ENCODE measurements around the gene NUDT2.
A peak's percentile ranks its signal among the peaks of the same experiment; 100 is the strongest.
"Not testable (repeated sequence)": the region's sequence is repeated elsewhere in the genome, so short reads cannot be mapped to it uniquely, and the experiment has no call there.

Gene NUDT2

GRCh38 chr9:34334916-34335315 is 5.5 kb downstream of the NUDT2 start:
- Histone ChIP-seq H3K4me1 (ENCODE audit: control insufficient read depth, insufficient read depth, low read length, poor library complexity, severe bottlenecking) (peaks cover 6% of the 10 kb centered on the region), H3K36me3 (ENCODE audit: control insufficient read depth, insufficient read depth, low read length) (peaks cover 34% of the 10 kb centered on the region), H3K9me3 (ENCODE audit: control insufficient read depth, low read length) (no peaks in the 10 kb centered on the region), H3K27ac (ENCODE audit: low read depth, low read length, severe bottlenecking) (peak overlapping the region; percentile 29), H3K4me3 (ENCODE audit: extremely low read depth, insufficient read depth, low read length, poor library complexity, severe bottlenecking) (no peak overlapping the region)
- 93 to 100% methylated on average over 2 of the region's 2 CpGs for WGBS, 2 experiments (ENCODE audit: insufficient coverage in 2 of 2)

- H3K27ac ChIP-seq (ENCODE audit: low read depth, low read length, severe bottlenecking), result no peak overlapping the region
- 86 to 93% methylated on average over 2 of the region's 4 CpGs for WGBS, 2 experiments (ENCODE audit: insufficient coverage in 2 of 2)
- peaks cover 37% of the 10 kb centered on the region for H3K36me3 ChIP-seq (ENCODE audit: control insufficient read depth, insufficient read depth, low read length)
- peaks cover 6% of the 10 kb centered on the region for H3K4me1 ChIP-seq (ENCODE audit: control insufficient read depth, insufficient read depth, low read length, poor library complexity, severe bottlenecking)
- H3K4me3 ChIP-seq (ENCODE audit: extremely low read depth, insufficient read depth, low read length, poor library complexity, severe bottlenecking), result no peak overlapping the region
- H3K9me3 ChIP-seq (ENCODE audit: control insufficient read depth, low read length), result no peaks in the 10 kb centered on the region
Measured at GRCh38 chr9:34335376-34335775, 6.0 kb downstream of the NUDT2 start.

GRCh38 chr9:34337403-34337802 is 8.0 kb downstream of the NUDT2 start:
- WGBS, 2 experiments (ENCODE audit: insufficient coverage in 2 of 2), result 90 to 94% methylated on average over 2 of the region's 2 CpGs
- no peaks in the 10 kb centered on the region for H3K9me3 ChIP-seq (ENCODE audit: control insufficient read depth, low read length)
- H3K4me3 ChIP-seq (ENCODE audit: extremely low read depth, insufficient read depth, low read length, poor library complexity, severe bottlenecking), result no peak overlapping the region
- H3K27ac ChIP-seq (ENCODE audit: low read depth, low read length, severe bottlenecking), result no peak overlapping the region
- H3K4me1 ChIP-seq (ENCODE audit: control insufficient read depth, insufficient read depth, low read length, poor library complexity, severe bottlenecking), result peaks cover 6% of the 10 kb centered on the region
- H3K36me3 ChIP-seq (ENCODE audit: control insufficient read depth, insufficient read depth, low read length), result peaks cover 57% of the 10 kb centered on the region

GRCh38 chr9:34338079-34338478 is 8.7 kb downstream of the NUDT2 start:
- H3K36me3 ChIP-seq (ENCODE audit: control insufficient read depth, insufficient read depth, low read length), result peaks cover 63% of the 10 kb centered on the region
- H3K4me1 ChIP-seq (ENCODE audit: control insufficient read depth, insufficient read depth, low read length, poor library complexity, severe bottlenecking); H3K27ac ChIP-seq (ENCODE audit: low read depth, low read length, severe bottlenecking); H3K4me3 ChIP-seq (ENCODE audit: extremely low read depth, insufficient read depth, low read length, poor library complexity, severe bottlenecking); H3K9me3 ChIP-seq (ENCODE audit: control insufficient read depth, low read length): not testable (repeated sequence)

DNA sequence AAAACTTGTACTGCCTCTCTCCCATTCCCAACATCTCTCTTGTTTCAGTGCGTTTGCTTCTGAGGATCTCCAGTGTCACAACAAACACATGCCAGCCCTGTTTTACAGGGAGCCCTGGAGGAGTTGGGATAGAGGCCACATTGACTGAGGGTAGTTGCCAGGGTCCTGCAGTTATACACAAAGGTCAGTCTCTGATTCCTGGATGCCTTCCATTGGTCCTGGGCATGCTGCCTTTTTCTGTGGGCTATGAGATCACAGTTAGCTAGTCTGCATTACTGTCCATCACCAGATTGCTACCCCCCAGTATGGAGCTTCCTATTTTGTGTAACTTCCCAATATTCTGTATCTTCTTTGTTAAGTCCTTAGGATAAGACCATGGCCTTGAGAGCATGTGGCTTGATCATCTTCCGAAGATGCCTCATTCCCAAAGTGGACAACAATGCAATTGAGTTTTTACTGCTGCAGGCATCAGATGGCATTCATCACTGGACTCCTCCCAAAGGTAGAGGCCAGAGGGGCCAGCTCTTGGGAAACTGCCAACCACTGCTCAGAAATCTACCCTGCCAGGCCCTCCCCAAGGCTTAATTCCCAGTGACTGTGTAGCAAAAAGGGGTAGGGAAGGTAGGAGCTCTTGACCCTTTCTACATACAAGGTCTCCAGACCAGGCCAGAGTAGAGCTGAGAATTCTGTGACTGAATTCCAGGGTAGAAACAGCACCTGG is 9.5 kb downstream of the NUDT2 start:
- 100% methylated on average over 1 of the region's 2 CpGs for WGBS, 2 experiments (ENCODE audit: insufficient coverage in 2 of 2)
- no peak overlapping the region for H3K4me3 ChIP-seq (ENCODE audit: extremely low read depth, insufficient read depth, low read length, poor library complexity, severe bottlenecking)
- H3K36me3 ChIP-seq (ENCODE audit: control insufficient read depth, insufficient read depth, low read length), result peaks cover 66% of the 10 kb centered on the region
- no peak overlapping the region for H3K27ac ChIP-seq (ENCODE audit: low read depth, low read length, severe bottlenecking)
- H3K4me1 ChIP-seq (ENCODE audit: control insufficient read depth, insufficient read depth, low read length, poor library complexity, severe bottlenecking), result peaks cover 6% of the 10 kb centered on the region
- H3K9me3 ChIP-seq (ENCODE audit: control insufficient read depth, low read length), result no peaks in the 10 kb centered on the region

GRCh38 chr9:34341659-34342295 is 12.4 kb downstream of the NUDT2 start:
- 90 to 91% methylated on average over 5 to 7 of the region's 7 CpGs for WGBS, 2 experiments (ENCODE audit: insufficient coverage in 2 of 2)
- no peaks in the 10 kb centered on the region for H3K4me1 ChIP-seq (ENCODE audit: control insufficient read depth, insufficient read depth, low read length, poor library complexity, severe bottlenecking)
- H3K36me3 ChIP-seq (ENCODE audit: control insufficient read depth, insufficient read depth, low read length), result peaks cover 67% of the 10 kb centered on the region
- no peak overlapping the region for H3K4me3 ChIP-seq (ENCODE audit: extremely low read depth, insufficient read depth, low read length, poor library complexity, severe bottlenecking)
- no peaks in the 10 kb centered on the region for H3K9me3 ChIP-seq (ENCODE audit: control insufficient read depth, low read length)
- H3K27ac ChIP-seq (ENCODE audit: low read depth, low read length, severe bottlenecking), result no peak overlapping the region

DNA sequence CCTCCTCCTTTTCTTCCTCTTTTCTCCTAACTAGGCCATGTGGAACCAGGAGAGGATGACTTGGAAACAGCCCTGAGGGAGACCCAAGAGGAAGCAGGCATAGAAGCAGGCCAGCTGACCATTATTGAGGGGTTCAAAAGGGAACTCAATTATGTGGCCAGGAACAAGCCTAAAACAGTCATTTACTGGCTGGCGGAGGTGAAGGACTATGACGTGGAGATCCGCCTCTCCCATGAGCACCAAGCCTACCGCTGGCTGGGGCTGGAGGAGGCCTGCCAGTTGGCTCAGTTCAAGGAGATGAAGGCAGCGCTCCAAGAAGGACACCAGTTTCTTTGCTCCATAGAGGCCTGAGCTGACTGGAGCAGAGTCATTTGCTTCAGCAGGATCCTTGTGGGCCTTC is 13.7 kb downstream of the NUDT2 start:
- no peaks in the 10 kb centered on the region for H3K9me3 ChIP-seq (ENCODE audit: control insufficient read depth, low read length)
- peaks cover 57% of the 10 kb centered on the region for H3K36me3 ChIP-seq (ENCODE audit: control insufficient read depth, insufficient read depth, low read length)
- H3K27ac ChIP-seq (ENCODE audit: low read depth, low read length, severe bottlenecking), result no peak overlapping the region
- no peak overlapping the region for H3K4me3 ChIP-seq (ENCODE audit: extremely low read depth, insufficient read depth, low read length, poor library complexity, severe bottlenecking)
- H3K4me1 ChIP-seq (ENCODE audit: control insufficient read depth, insufficient read depth, low read length, poor library complexity, severe bottlenecking), result no peaks in the 10 kb centered on the region
- 85 to 98% methylated on average over 5 of the region's 5 CpGs for WGBS, 2 experiments (ENCODE audit: insufficient coverage in 2 of 2)

GRCh38 chr9:34343605-34344004 is 14.2 kb downstream of the NUDT2 start:
- H3K36me3 ChIP-seq (ENCODE audit: control insufficient read depth, insufficient read depth, low read length), result peaks cover 52% of the 10 kb centered on the region
- no CpG with 5 or more reads among the region's 1 CpG for WGBS, 2 experiments (ENCODE audit: insufficient coverage in 2 of 2)
- H3K9me3 ChIP-seq (ENCODE audit: control insufficient read depth, low read length), result no peaks in the 10 kb centered on the region
- no peak overlapping the region for H3K4me3 ChIP-seq (ENCODE audit: extremely low read depth, insufficient read depth, low read length, poor library complexity, severe bottlenecking)
- H3K27ac ChIP-seq (ENCODE audit: low read depth, low read length, severe bottlenecking), result no peak overlapping the region
- no peaks in the 10 kb centered on the region for H3K4me1 ChIP-seq (ENCODE audit: control insufficient read depth, insufficient read depth, low read length, poor library complexity, severe bottlenecking)

DNA sequence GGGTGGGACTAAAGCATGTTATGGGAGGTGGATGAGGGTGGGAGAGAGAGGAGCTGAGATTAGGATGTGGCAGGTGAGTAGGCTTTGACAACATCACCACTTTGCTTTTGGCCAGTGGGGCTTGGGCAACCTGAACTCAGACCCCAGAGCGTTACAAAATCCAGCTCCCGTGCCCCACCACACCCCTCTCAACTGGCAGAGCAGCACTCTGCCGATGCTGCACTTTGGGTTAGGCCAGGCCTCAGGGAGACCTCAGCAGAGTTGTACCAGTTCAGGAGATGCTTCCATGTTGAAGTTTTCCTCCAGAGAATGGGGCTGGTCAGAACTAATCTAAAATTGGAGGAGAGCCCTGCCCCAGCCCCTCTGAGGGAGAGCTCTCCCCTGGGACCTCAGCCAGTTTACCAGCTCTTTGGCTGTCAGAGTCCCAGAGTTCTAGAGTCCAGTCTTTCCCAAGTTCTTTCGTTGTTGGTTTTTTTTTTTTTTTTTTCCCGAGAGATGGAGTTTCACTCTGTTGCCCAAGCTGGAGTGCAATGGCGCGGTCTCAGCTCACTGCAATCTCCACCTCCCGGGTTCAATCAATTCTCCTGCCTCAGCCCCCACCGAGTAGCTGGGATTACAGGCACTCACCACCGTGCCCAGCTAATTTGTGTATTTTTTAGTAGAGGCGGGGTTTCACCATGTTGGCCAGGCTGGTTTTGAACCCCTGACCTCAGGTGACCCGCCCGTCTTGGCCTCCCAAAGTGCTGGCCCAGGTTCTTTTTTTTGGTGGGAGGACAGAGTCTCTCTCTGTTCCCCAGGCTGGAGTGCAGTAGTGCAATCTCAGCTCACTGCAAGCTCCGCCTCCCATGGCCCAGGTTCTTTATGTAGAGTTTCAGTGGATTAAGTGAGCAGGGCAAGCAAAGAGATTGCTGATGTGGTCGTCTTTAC is 17.8 kb downstream of the NUDT2 start:
- WGBS, 2 experiments (ENCODE audit: insufficient coverage in 2 of 2), result 92 to 93% methylated on average over 9 to 14 of the region's 15 CpGs
- Histone ChIP-seq H3K36me3 (ENCODE audit: control insufficient read depth, insufficient read depth, low read length) (peaks cover 19% of the 10 kb centered on the region), H3K4me1 (ENCODE audit: control insufficient read depth, insufficient read depth, low read length, poor library complexity, severe bottlenecking) (no peaks in the 10 kb centered on the region), H3K4me3 (ENCODE audit: extremely low read depth, insufficient read depth, low read length, poor library complexity, severe bottlenecking) (no peak overlapping the region), H3K27ac (ENCODE audit: low read depth, low read length, severe bottlenecking) (no peak overlapping the region), H3K9me3 (ENCODE audit: control insufficient read depth, low read length) (no peaks in the 10 kb centered on the region)

GRCh38 chr9:34347800-34348158 is 18.4 kb downstream of the NUDT2 start:
- H3K4me1 ChIP-seq (ENCODE audit: control insufficient read depth, insufficient read depth, low read length, poor library complexity, severe bottlenecking), result no peaks in the 10 kb centered on the region
- H3K27ac ChIP-seq (ENCODE audit: low read depth, low read length, severe bottlenecking), result no peak overlapping the region
- peaks cover 13% of the 10 kb centered on the region for H3K36me3 ChIP-seq (ENCODE audit: control insufficient read depth, insufficient read depth, low read length)
- H3K9me3 ChIP-seq (ENCODE audit: control insufficient read depth, low read length), result no peaks in the 10 kb centered on the region
- no peak overlapping the region for H3K4me3 ChIP-seq (ENCODE audit: extremely low read depth, insufficient read depth, low read length, poor library complexity, severe bottlenecking)

Measured in mesodermal cell (in vitro differentiated cells).